ENCODE data around the gene KDM4F. TPM values are rescaled to one million over a fixed set of nuclear protein-coding genes. Genes with fewer than 3 reads are reported as not detected.

The KDM4F gene
- polyA plus RNA-seq, 1 donor from 2014 or later: not detected

DNA sequence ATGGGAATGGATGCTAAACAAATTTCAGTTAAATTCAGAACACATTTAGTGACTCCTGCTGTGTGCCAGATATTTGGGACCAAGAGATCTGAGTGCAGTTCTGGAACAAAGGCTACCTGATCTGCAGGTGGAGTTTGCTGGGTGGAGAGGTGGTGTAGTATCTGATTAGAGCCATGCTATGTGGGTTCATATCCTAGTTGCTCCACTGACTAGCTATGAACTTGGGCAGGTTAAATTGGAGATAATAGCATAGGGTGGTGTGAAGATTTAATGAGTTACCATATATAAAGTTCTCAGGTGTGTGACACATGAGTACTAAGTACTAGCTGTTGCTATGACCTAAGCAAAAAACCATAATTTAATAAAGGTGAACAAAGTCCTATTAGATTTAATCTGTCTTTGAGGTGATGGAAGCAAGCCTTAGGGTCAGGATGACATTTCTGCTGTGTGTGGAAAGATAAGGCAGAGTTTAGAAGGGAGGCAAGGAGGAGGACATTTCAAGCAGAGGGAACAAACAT lies 42.5 kb downstream of the KDM4F start:
- Mint-ChIP-seq H3K27ac (peak overlapping the region in 1 of 3 donors; percentile 97), H3K4me3 (peak overlapping the region; percentile 2 to 97 (median 90))

DNA sequence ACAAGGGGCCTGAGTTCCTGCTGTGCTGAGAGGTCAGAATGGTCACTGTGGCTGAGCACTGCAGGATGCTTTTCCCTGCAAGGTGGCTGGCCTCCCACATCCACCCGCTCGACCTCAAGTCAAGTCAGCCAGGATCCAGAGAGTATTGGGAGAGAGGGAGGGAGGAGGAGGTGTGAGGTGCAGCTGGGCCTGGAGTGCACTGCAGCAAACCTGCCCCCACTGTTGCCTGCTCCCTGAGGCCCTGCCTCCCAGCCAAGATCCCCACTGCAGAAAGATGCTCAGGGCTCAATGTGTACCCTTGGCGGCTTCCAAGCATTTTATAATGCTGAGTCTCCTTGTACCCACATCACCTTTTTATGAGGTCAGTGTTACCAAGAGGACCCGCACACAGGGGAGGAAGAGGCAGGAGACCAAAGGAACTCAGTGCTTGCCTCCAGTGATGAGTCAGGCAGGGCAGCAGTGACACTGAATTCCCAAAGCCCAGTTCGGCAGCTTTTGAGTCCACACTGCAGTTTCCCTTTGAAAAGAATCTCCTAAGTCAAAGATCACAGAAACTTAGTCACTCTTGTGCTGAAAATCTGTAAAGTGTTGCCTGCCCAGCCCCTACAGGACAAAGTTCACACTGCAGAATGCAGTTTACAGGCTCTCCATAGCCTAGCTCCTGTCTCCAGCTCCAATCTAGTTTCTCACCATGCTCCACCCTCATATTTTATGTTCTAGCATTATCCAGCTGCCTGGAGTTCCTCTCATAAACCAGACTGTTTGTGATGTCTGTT lies 43.5 kb downstream of the KDM4F start:
- Mint-ChIP-seq H3K4me3 (peak overlapping the region in 3 of 4 donors; percentile 73 to 97 (median 82)), H3K27ac (peak overlapping the region; percentile 61 to 90 (median 73)), H3K27me3 (no peaks in the 10 kb centered on the region)

More for the DNA sequence above, 42.5 kb downstream of the KDM4F start:
- Mint-ChIP-seq H3K9me3 (no peaks in the 10 kb centered on the region), H3K27me3 (no peaks in the 10 kb centered on the region), H3K36me3 (no peaks in the 10 kb centered on the region), H3K4me1 (peaks cover 48 to 66% (median 52%) of the 10 kb centered on the region in 3 donors)

DNA sequence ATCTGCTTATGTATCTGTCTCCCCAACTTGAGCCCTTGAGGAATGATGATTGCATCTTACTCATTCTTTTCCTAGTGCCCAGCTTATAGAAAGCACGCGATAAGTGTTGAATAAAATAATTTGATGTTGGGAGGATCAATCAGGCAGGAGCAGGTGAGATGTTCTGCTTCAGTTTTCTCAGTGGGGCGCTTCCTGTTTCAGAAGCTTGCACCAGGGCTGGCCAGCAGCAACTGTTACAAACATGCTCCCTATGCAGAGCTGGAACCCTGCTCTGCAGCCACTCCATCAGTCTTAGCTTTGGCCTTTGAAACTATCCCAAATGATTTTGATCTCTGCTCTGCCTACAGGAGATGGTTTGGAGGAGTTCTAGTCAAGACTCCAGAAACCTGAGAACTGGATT lies 44.3 kb downstream of the KDM4F start:
- Mint-ChIP-seq H3K36me3 (no peaks in the 10 kb centered on the region), H3K4me1 (peaks cover 59 to 77% (median 64%) of the 10 kb centered on the region in 3 donors), H3K27me3 (no peaks in the 10 kb centered on the region), H3K4me3 (peak overlapping the region; percentile 51 to 97 (median 71)), H3K27ac (peak overlapping the region; percentile 61 to 90 (median 73)), H3K9me3 (no peaks in the 10 kb centered on the region)

More for the DNA sequence above, 43.5 kb downstream of the KDM4F start:
- H3K9me3 Mint-ChIP-seq: no peaks in the 10 kb centered on the region
- H3K4me1 Mint-ChIP-seq: peaks cover 57 to 74% (median 58%) of the 10 kb centered on the region in 3 donors
- H3K36me3 Mint-ChIP-seq: no peaks in the 10 kb centered on the region

DNA sequence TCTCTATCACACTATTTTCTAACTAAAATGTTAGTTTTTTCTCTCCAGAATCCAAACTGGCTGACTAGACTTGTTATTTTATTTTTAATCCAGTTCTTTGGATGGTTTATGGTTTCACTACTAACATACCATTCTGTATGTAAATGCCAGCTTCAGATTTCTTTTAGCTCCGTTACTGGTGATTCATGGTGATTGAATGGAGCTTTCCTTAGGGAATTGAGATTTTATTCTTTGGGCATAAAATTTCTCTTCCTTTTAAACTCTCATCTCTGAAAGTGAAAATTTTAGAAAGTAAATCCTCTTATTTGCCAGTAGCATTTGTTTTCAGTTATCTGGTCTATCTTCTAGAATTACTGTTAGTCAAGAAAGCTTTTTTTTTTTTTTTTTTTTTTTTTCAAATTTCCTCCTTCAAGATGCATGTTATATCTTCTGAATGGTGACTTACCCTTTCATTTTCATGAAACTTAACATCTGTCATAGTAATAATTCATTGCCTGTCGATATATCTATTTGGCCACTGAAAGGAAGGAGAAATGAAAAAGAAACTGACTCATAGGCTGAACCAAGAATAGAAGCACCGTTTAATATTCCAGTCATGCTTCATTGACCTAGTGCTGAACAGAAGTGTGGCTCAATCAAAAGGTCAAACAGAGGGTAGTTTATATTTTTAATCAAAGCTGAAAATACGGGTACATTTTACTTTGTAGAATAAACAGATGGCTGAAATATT lies 46.8 kb downstream of the KDM4F start:
- Mint-ChIP-seq H3K4me3 (peak overlapping the region in 2 of 4 donors; percentile 38 to 73), H3K4me1 (peaks cover 48 to 72% (median 49%) of the 10 kb centered on the region in 3 donors), H3K27ac (peak overlapping the region in 2 of 3 donors; percentile 0 to 18), H3K36me3 (peaks cover 3% of the 10 kb centered on the region), H3K27me3 (no peaks in the 10 kb centered on the region), H3K9me3 (no peaks in the 10 kb centered on the region)

DNA sequence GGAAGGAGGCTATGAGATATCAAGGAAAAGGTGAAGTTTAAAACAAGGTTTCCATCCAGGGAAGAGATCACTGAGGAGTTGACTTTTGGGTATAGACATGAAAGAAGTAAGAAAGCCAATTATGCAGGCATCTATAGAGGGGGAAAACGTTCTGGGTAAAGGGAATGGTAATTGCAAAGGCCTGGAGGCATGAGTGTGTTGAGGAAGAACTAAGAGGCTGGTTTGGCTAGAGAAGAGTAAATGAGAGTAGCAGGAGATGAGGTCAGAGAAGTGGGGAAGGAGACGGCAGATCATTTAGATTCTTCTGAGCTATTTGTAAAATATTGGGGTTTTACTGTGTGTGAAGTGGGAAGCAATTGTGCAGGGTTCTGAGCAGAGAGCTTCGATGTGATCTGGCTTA lies 48.0 kb downstream of the KDM4F start:
- Mint-ChIP-seq H3K27ac (peak overlapping the region in 1 of 3 donors; percentile 16), H3K36me3 (peaks cover 3% of the 10 kb centered on the region), H3K9me3 (no peaks in the 10 kb centered on the region), H3K4me1 (peaks cover 38 to 61% (median 38%) of the 10 kb centered on the region in 3 donors), H3K27me3 (no peaks in the 10 kb centered on the region), H3K4me3 (peak overlapping the region in 2 of 4 donors; percentile 1 to 19)

DNA sequence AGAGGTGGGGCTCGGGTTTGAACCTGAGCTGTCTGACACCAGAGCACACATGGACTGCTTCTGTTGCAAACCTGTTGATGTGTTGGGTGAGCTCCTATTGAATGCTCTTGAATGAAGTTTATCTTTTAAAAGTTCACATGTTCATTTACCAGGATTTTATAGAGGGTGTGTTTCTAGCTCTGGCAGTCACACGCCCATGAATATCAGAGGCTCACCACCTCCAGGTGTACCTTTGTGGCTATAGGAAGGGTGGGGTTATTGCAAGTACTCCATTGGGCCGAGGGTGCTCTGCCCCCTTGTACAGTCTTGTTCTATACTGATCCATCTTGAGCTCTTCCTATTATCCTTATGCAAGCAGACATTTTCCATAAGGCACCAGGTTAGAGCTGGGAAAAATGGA lies 49.6 kb downstream of the KDM4F start:
- H3K4me3 Mint-ChIP-seq: no peak overlapping the region
- peaks cover 3% of the 10 kb centered on the region for H3K36me3 Mint-ChIP-seq
- H3K4me1 Mint-ChIP-seq: peaks cover 27 to 48% (median 38%) of the 10 kb centered on the region in 3 donors
- no peaks in the 10 kb centered on the region for H3K27me3 Mint-ChIP-seq
- no peaks in the 10 kb centered on the region for H3K9me3 Mint-ChIP-seq
- H3K27ac Mint-ChIP-seq: no peak overlapping the region

DNA sequence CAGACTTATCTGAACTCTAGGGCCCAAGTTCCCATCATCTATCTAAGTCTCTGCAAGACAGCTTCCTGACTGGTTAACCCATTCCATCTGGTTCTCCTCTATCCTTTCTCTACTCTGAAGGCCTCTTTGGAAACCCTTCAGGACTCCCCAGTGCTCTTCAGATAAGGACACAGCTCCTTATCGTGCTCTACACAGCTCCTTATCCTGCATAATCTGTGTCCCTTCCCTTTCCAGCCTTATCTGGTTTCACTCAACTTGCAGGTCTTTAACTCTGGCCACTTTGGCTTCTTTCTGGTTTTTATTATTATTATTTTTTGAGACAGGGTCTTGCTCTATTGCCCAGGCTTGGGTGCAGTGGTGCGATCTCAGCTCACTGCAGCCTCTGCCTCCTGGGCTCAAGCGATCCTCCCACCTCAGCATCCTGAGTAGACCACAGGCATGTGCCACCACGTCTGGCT lies 51.0 kb downstream of the KDM4F start:
- Mint-ChIP-seq H3K4me1 (peaks cover 24 to 38% (median 33%) of the 10 kb centered on the region in 3 donors), H3K27ac (no peak overlapping the region), H3K9me3 (no peaks in the 10 kb centered on the region), H3K4me3 (no peak overlapping the region), H3K36me3 (peaks cover 3% of the 10 kb centered on the region), H3K27me3 (no peaks in the 10 kb centered on the region)

Other genes with a start within 250 kb of the KDM4F start
- 56.3 TPM for gene CWC15, start 75.9 kb upstream of the KDM4F start, polyA plus RNA-seq
- 0.99 TPM for gene KDM4D, start 75.7 kb upstream of the KDM4F start, polyA plus RNA-seq
- gene KDM4E, start 24.2 kb upstream of the KDM4F start, polyA plus RNA-seq: not detected
- gene SRSF8, start 17.5 kb downstream of the KDM4F start, polyA plus RNA-seq: 74.4 TPM
- 16.4 TPM for gene ENDOD1, start 40.4 kb downstream of the KDM4F start, polyA plus RNA-seq
- 2.9 TPM for gene SESN3, start 181.8 kb downstream of the KDM4F start, polyA plus RNA-seq

All from IgD-negative memory B cell (primary cell).